PFSK-1 (cell line): ENCODE results near the gene FOCAD.

Experiments used
- FOXP2 ChIP-seq: optimal IDR thresholded peaks from 2 replicates; pipeline ENCODE3; 2011; ENCODE audit warnings: borderline replicate concordance, control low read depth, inconsistent platforms; ENCODE audit not compliant: insufficient read depth; ENCODE audit errors: extremely low read length, extremely low read depth
- POLR2AphosphoS5 ChIP-seq: IDR thresholded peaks from 2 replicates; pipeline ENCODE4 v1.6.1; 2012; ENCODE audit warnings: low read depth, mild to moderate bottlenecking, control low read depth, low read length, moderate library complexity
- REST ChIP-seq, 2 experiments: IDR thresholded peaks; 2 replicates each; pipeline versions ENCODE4 v1.6.1 to v1.8.0; 2011 to 2012; ENCODE audit warnings: low read depth in 2 of 2, low read length in 2 of 2, control low read depth in 1 of 2, inconsistent platforms in 1 of 2, mild to moderate bottlenecking in 1 of 2, moderate library complexity in 1 of 2; ENCODE audit not compliant: insufficient read depth in 1 of 2
- SIN3A ChIP-seq: IDR thresholded peaks from 2 replicates; pipeline ENCODE4 v1.6.1; 2012; ENCODE audit warnings: mild to moderate bottlenecking, low read length, moderate library complexity, borderline replicate concordance; ENCODE audit not compliant: insufficient read depth
- TAF1 ChIP-seq: IDR thresholded peaks from 2 replicates; pipeline ENCODE4 v1.6.1; 2012; ENCODE audit warnings: low read length, control low read depth, borderline replicate concordance; ENCODE audit not compliant: insufficient read depth

FOCAD gene

DNA sequence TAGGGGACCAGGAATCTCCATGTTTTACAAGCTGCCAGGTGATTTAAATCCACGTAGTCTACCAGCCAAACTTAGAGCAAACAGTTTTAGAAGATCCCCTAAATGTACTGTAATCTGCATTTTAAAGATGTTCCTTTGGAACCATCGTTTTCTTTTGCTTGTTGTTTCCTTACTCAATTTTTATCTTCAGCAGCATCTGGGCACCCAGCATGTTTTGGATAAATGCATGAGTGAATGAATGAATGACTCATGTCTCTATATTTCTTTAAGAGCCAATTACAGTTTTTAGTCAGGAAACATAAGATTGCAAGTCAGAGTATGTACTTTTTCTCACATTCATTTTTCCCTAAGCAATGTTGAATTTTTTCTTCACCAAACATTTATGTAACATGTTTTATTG is 224.4 kb downstream of the FOCAD start:
- no peak for TF ChIP-seq SIN3A
- no peak for TF ChIP-seq REST (IDR thresholded peaks at IDR 0.05; ENCODE audit: insufficient read depth in 1 of 2, low read depth in 2 of 2, low read length in 2 of 2)
- no peak for TF ChIP-seq FOXP2
- no peak for TF ChIP-seq POLR2AphosphoS5
- TF ChIP-seq TAF1, result no peak

- no peak for TF ChIP-seq SIN3A
- no peak for TF ChIP-seq POLR2AphosphoS5
- no peak for TF ChIP-seq TAF1
- TF ChIP-seq REST (IDR thresholded peaks at IDR 0.05; ENCODE audit: insufficient read depth in 1 of 2, low read depth in 2 of 2, low read length in 2 of 2), result no peak
- no peak for TF ChIP-seq FOXP2
These were observed 230.5 kb downstream of the FOCAD start for GRCh38 chr9:20914556-20914955.

DNA sequence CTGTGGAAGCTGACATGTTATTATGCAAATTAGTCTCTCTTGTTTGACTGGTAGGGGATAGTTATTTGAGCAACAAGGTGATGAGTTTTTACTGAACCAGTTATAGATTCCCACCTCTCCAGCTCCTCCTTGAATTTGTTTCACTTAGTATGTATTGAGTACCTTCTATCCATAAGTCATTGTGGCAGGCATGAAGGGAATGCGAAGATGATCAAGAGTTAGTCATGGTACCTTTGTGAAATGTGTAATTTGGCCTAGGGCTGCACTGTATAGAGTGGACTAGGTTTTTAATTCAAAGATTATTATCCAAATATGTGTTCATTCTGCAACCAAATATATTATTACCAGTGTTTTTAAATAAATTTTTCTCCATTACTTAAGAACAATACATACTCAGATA is 237.3 kb downstream of the FOCAD start:
- no peak for TF ChIP-seq SIN3A
- no peak for TF ChIP-seq POLR2AphosphoS5
- TF ChIP-seq TAF1, result no peak
- TF ChIP-seq REST (IDR thresholded peaks at IDR 0.05; ENCODE audit: insufficient read depth in 1 of 2, low read depth in 2 of 2, low read length in 2 of 2), result no peak
- TF ChIP-seq FOXP2, result no peak

DNA sequence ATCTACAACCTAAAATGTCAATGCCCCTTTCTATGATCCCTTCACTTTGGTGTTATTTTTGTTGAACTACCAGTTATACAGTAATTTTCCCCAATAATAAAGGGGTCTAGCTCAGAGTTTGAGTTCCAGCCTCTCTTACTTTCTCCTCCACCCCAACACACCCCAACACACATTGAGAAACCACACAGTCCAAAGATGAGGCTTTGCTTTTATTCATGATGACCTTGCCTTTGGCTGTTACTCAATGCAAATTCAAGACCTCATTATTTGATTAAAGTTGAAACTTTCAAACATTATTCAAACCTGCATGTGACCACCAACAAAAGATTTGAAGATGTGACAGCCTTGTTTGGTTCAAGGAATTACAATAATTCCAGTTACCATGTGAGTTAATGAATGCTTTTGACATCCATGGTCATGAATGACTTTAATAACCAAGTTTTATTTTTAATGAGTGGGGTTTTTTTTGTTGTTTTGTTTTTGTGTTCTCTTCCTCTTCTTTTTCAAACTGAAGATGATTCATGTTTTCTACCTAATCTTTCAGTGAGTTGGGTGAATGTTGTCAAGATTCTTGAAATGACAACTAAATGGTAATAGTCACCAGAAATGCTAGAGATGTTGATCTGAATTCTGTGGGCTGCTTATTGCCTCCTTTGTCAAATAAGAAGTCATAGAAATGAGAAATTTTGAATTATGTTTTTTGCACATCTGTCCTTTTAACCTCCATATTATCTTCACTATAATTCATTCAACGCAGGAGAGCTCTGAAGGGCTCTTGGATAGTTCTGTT is 241.4 kb downstream of the FOCAD start:
- TF ChIP-seq POLR2AphosphoS5, result no peak
- TF ChIP-seq TAF1, result no peak
- TF ChIP-seq FOXP2, result no peak
- TF ChIP-seq REST (IDR thresholded peaks at IDR 0.05; ENCODE audit: insufficient read depth in 1 of 2, low read depth in 2 of 2, low read length in 2 of 2), result no peak
- no peak for TF ChIP-seq SIN3A

DNA sequence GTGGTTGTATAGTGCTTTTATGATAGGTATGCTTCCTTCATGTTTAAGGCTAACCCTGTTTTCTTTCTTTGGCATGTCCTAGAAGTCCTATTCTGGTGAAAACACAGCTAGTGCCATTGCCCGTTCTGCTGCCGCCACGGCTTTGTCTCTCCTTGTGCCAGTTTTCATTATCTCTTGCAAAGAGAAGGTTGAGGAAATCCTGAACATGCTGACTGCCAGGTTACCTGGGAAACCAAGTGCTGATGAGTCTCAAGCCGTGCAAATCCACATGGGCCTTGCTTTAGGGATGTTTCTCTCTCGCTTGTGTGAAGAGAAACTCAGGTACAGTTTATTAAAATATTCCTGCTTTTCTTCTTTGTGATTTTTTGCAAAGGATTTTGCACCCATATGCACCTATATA is 245.2 kb downstream of the FOCAD start:
- TF ChIP-seq TAF1 (no peak), POLR2AphosphoS5 (no peak), SIN3A (no peak), FOXP2 (no peak), REST (IDR thresholded peaks at IDR 0.05; ENCODE audit: insufficient read depth in 1 of 2, low read depth in 2 of 2, low read length in 2 of 2) (no peak)
